Measurements from ENCODE around the gene LIN7A.

Gene LIN7A

GRCh38 chr12:80745851-80746505 is 191.8 kb downstream of the LIN7A start:
- DNase-seq = no peak
